Fibroblast of villous mesenchyme (primary cell): ENCODE measurements around the gene PKD1L1. TPM values are rescaled to one million over a fixed set of nuclear protein-coding genes. Genes with fewer than 3 reads are reported as not detected.

Experiments used
- DNase-seq: peaks from one replicate; pipeline ENCODE4 v3.0.0-alpha.2; 2010; ENCODE audit warnings: low read depth
- H3K4me3 ChIP-seq: 2 replicates; pipeline ENCODE4 v1.5.1; 2011; ENCODE audit warnings: low read depth, mild to moderate bottlenecking, low read length
- CTCF ChIP-seq: IDR thresholded peaks from 2 replicates; pipeline ENCODE4 v1.5.1; 2012; ENCODE audit warnings: low read depth, mild to moderate bottlenecking, low read length; ENCODE audit not compliant: insufficient read depth
- total RNA-seq: library from RNA; depleted of rRNA; stranded (reverse); fragments of >200 nt; gene quantifications from 2 replicates; pipeline ENCODE4 v1.2.3, GENCODE V29; 2012

PKD1L1 gene
- total RNA-seq, 1 donor, result 0.43 TPM

GRCh38 chr7:47901542-47901941, 46.7 kb downstream of the PKD1L1 start:
- peak; percentile 17 for DNase-seq
- no peak overlapping the region for H3K4me3 ChIP-seq
- TF ChIP-seq CTCF, result no peak

GRCh38 chr7:47897831-47898230, 50.4 kb downstream of the PKD1L1 start:
- no peak overlapping the region for H3K4me3 ChIP-seq
- no peak for DNase-seq
- no peak for TF ChIP-seq CTCF

- TF ChIP-seq CTCF, result no peak
Observed at GRCh38 chr7:47896809-47897423, 51.4 kb downstream of the PKD1L1 start.

GRCh38 chr7:47895026-47895425, 53.2 kb downstream of the PKD1L1 start:
- TF ChIP-seq CTCF, result no peak
- H3K4me3 ChIP-seq, result no peak overlapping the region
- DNase-seq, result no peak

More at GRCh38 chr7:47896809-47897423, 51.4 kb downstream of the PKD1L1 start:
- H3K4me3 ChIP-seq, result no peak overlapping the region
- DNase-seq, result no peak

DNA sequence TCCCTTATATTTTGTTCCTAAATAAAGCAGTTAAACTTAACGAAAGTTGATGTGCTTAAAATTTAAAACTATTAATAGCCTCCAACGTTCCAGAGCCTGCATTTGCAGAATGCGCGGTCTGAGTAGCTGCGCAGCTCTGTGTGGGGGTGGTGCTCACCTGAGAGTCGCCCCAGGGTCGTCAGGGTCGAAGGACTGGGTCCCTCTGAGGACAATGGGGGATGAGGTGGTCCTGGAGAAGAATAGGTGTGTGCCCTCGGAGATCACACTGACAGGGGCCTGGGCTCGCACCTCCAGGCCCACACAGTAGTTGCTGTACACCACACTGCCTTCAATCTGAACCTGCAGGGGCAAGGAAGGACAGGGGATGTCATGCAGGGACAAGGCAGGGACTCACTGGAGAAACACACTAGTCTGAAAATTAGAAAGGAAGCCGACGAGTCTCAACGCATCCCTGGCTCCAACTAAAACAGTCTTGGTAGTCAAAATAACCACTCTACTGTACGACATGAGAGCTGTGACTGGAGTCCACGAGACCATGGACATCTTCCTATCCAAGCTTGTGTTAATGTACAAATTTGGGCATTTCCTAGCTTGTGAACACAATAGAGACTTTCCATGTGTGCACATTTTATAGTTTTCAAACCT, 54.4 kb downstream of the PKD1L1 start:
- TF ChIP-seq CTCF, result no peak

DNA sequence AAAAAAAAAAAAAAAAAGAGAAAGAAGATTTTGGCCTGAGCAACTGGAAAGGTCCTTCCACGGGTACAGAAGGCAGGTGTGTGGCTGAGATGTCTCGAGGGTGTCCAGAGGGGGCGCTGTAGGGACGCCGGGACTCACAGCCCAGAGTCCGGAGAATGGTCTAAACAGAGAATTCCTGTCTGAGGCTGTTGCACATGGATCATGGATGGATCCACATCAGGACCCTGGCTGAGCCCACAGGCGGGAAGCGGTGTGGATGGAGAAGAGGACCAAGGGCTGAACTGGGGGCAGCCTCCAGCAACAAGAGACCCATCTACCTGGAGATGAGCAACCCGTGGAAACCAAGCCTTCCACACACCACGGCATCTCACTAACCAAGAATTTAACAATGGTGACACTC, 55.0 kb downstream of the PKD1L1 start:
- H3K4me3 ChIP-seq, result no peak overlapping the region

More for the DNA sequence above, 54.4 kb downstream of the PKD1L1 start:
- DNase-seq, result no peak
- no peak overlapping the region for H3K4me3 ChIP-seq

More for the DNA sequence above, 55.0 kb downstream of the PKD1L1 start:
- no peak for DNase-seq
- peak; percentile 43 for TF ChIP-seq CTCF
